Heart right ventricle (tissue), 16 donors: ENCODE data around the gene ENO2. TPM values are rescaled to one million over a fixed set of nuclear protein-coding genes. Genes with fewer than 3 reads are reported as not detected.
A peak's percentile ranks its signal among the peaks of the same experiment; 100 is the strongest.

Source experiments
- ATAC-seq, 8 donors: fragments of 200-7000 bp; cut with Tn5 transposase; one replicate each; pipeline ENCODE4 v1.9.1; 2020; ENCODE audit warnings: mild to moderate bottlenecking in 8 of 8, moderate library complexity in 8 of 8, moderate number of reproducible peaks in 1 of 8
- DNase-seq, 2 donors: peaks; one replicate each; pipeline ENCODE4 v3.0.0-alpha.2; 2020
- H3K27ac ChIP-seq, 10 donors: fragments of 200-600 bp; sonication (generic) in 2 of 10; one replicate each; pipeline versions ENCODE4 v1.5.0 to v1.8.0; 2020 to 2022; ENCODE audit warnings: mild to moderate bottlenecking in 3 of 10
- H3K27me3 ChIP-seq, 7 donors: fragments of 200-600 bp; one replicate each; pipeline ENCODE4 v1.8.0; 2021 to 2022; ENCODE audit warnings: mild to moderate bottlenecking in 2 of 7
- H3K36me3 ChIP-seq, 9 donors: fragments of 200-600 bp; sonication (generic) in 1 of 9; one replicate each; pipeline versions ENCODE4 v1.5.0 to v1.8.0; 2020 to 2022; ENCODE audit warnings: mild to moderate bottlenecking in 2 of 9
- H3K4me1 ChIP-seq, 9 donors: fragments of 200-600 bp; sonication (generic) in 1 of 9; one replicate each; pipeline versions ENCODE4 v1.5.0 to v1.8.0; 2020 to 2022; ENCODE audit warnings: mild to moderate bottlenecking in 4 of 9
- H3K4me3 ChIP-seq, 10 donors: fragments of 200-600 bp; sonication (generic) in 2 of 10; one replicate each; pipeline versions ENCODE4 v1.5.0 to v1.8.0; 2020 to 2022; ENCODE audit warnings: mild to moderate bottlenecking in 7 of 10, moderate library complexity in 2 of 10
- H3K9me3 ChIP-seq, 11 donors: fragments of 200-600 bp in 10 of 11; sonication (generic) in 2 of 11; one replicate each; pipeline versions ENCODE4 v1.5.0 to v1.8.0; 2013 to 2022; ENCODE audit warnings: mild to moderate bottlenecking in 2 of 11, control low read depth in 1 of 11, moderate library complexity in 1 of 11
- CTCF ChIP-seq, 9 donors: fragments of 200-600 bp; sonication (generic) in 2 of 9; IDR thresholded peaks; one replicate each; pipeline versions ENCODE4 v1.5.0 to v1.8.0; 2021 to 2022; ENCODE audit warnings: antibody characterized with exemption in 9 of 9, mild to moderate bottlenecking in 5 of 9, moderate library complexity in 1 of 9
- WGBS, 2 donors: extraction: QIAGEN DNeasy Blood & Tissue Kit; methylation state at CpG; one replicate each; pipeline ENCODE4 v1.1.7; 2013; ENCODE audit warnings: inconsistent platforms in 1 of 2; 5-methylcytosine and 5-hydroxymethylcytosine counted together
- intact Hi-C, 10 donors: fragments of 100-400 bp; cut with DNase I; formaldehyde crosslinking; loops; one replicate each; pipeline versions ENCODE4 v1.11.1 to v1.14.2; 2022
- polyA plus RNA-seq, 2 donors: library from polyadenylated mRNA; stranded (reverse); fragments of 200-250 nt; gene quantifications; one replicate each; pipeline ENCODE4 v1.2.3, GENCODE V29; 2013
- total RNA-seq, 10 donors: library from RNA; stranded (reverse); fragmentation: NEBNext Ultra II Directional in 3 of 10; extraction: Animal tissue kit (Norgen Biotek cat#: 25700) in 3 of 10; gene quantifications; one replicate each; pipeline versions ENCODE4 v1.2.1 to v1.2.4, GENCODE V29; 2021 to 2023
- donor health status: Arrhythmogenic right ventricular cardiomyopathy.
- donor health status: ischemic (EF 13 %, LVEDD 7.1; RV severe dilation, severe dysfunction).
- donor health status: healthy with polysubstance abuse.
- donor health status: DM: no; HTN: yes; CAD: no.
- donor health status: DM: no; HTN: no; CAD: no.
- donor health status: ischemic (EF 25% LVEDD 6.9; RV normal size, moderate dysfunction).
- donor health status: ischemic (EF 25% LVEDD 5.7; RV mildly dilated, moderate dysfunction).
- donor health status: healthy.
- donor health status: DM: yes; HTN: yes; CAD: no.
- donor health status: Ischemic cardiomyopathy.
- donor health status: ischemic (EF 35%, LVEDD 5.7; RV mildly dilated, moderate dysfunction).
- donor health status: nonischemic (EF 11% LVEDD 7.7; RV severe dilation, severe dysfunction).
- donor health status: DM: yes; HTN: yes; CAD: no.
- donor health status: PGD.
- donor health status: ischemic (EF 29% LVEDD 5.4; RV normal size, mild dysfunction).
- donor health status: nonischemic (EF 23%, LVEDD 6.1; RV moderate dilation, normal function).

Gene ENO2
- total and polyA plus RNA-seq, 12 donors: 6.3 to 68.4 (median 16.7) TPM

GRCh38 chr12:6899837-6900519, 14.4 kb upstream of the ENO2 start:
- intact Hi-C loops: no loop called here
- Histone ChIP-seq H3K27ac (peak overlapping the region in 1 of 10 donors; percentile 1), H3K9me3 (no peaks in the 10 kb centered on the region), H3K4me1 (peaks cover 0 to 21% (median 11%) of the 10 kb centered on the region in 9 donors), H3K27me3 (no peaks in the 10 kb centered on the region), H3K36me3 (no peaks in the 10 kb centered on the region), H3K4me3 (no peak overlapping the region)
- TF ChIP-seq CTCF (IDR thresholded peaks at IDR 0.05): no peak
- ATAC-seq: peak in 6 of 8 donors; percentile 12 to 46 (median 20)
- peak; percentile 50 to 83 for DNase-seq
- 57 to 69% methylated on average over 10 of the region's 10 CpGs for WGBS, 2 donors

- Histone ChIP-seq H3K27ac (no peak overlapping the region), H3K4me1 (peaks cover 0 to 28% (median 11%) of the 10 kb centered on the region in 9 donors), H3K4me3 (no peak overlapping the region), H3K27me3 (no peaks in the 10 kb centered on the region), H3K36me3 (peaks cover 0 to 12% (median 0%) of the 10 kb centered on the region in 9 donors), H3K9me3 (no peaks in the 10 kb centered on the region)
- 88 to 92% methylated on average over 4 of the region's 4 CpGs for WGBS, 2 donors
- no peak for TF ChIP-seq CTCF (IDR thresholded peaks at IDR 0.05)
- intact Hi-C loops: no loop called here
- DNase-seq (no peak), ATAC-seq (no peak)
Observed at GRCh38 chr12:6902448-6902847, 11.9 kb upstream of the ENO2 start.

- H3K4me3 ChIP-seq: no peak overlapping the region
- peaks cover 0 to 28% (median 11%) of the 10 kb centered on the region in 9 donors for H3K4me1 ChIP-seq
- 84 to 88% methylated on average over 1 of the region's 1 CpG for WGBS, 2 donors
- peaks cover 0 to 21% (median 0%) of the 10 kb centered on the region in 9 donors for H3K36me3 ChIP-seq
- ATAC-seq: no peak
- H3K27me3 ChIP-seq: no peaks in the 10 kb centered on the region
- intact Hi-C loops: no loop called here
- H3K27ac ChIP-seq: peak overlapping the region in 1 of 10 donors; percentile 90
- TF ChIP-seq CTCF (IDR thresholded peaks at IDR 0.05): no peak
- DNase-seq: no peak
- H3K9me3 ChIP-seq: no peaks in the 10 kb centered on the region
Observed at GRCh38 chr12:6903722-6904121, 10.7 kb upstream of the ENO2 start.

- H3K4me1 ChIP-seq: peaks cover 0 to 22% (median 11%) of the 10 kb centered on the region in 9 donors
- peak within 1 kb of the TSS; percentile 30 to 90 (median 81) for H3K27ac ChIP-seq
- H3K36me3 ChIP-seq: peaks cover 0 to 21% (median 0%) of the 10 kb centered on the region in 9 donors
- 4 to 5% methylated on average over 34 of the region's 34 CpGs for WGBS, 2 donors
- H3K27me3 ChIP-seq: no peaks in the 10 kb centered on the region
- H3K4me3 ChIP-seq: peak within 1 kb of the TSS; percentile 52 to 89 (median 76)
- intact Hi-C loops: no loop called here
- DNase-seq (peak; percentile 93 to 98), ATAC-seq (peak; percentile 94 to 99 (median 98))
- TF ChIP-seq CTCF (IDR thresholded peaks at IDR 0.05): no peak
- H3K9me3 ChIP-seq: no peaks in the 10 kb centered on the region
Observed at GRCh38 chr12:6904280-6905276, 9.8 kb upstream of the ENO2 start, which contains the start of gene LRRC23. LRRC23 (plus strand) TSS chr12:6904822; CDS start chr12:6905634, 812 bp downstream.
